H9 (cell line): ENCODE data around the gene ITPR3. TPM values are rescaled to one million over a fixed set of nuclear protein-coding genes. Genes with fewer than 3 reads are reported as not detected.

Experiments
- DNase-seq: peaks from one replicate; pipeline ENCODE4 v3.0.0-alpha.2; 2017
- H2AFZ ChIP-seq: one replicate; pipeline ENCODE4 v1.6.1; 2013; ENCODE audit warnings: mild to moderate bottlenecking, low read length, control low read depth, moderate library complexity
- H2AK5ac ChIP-seq: 2 replicates; pipeline ENCODE4 v1.6.1; 2013; ENCODE audit warnings: low read length, control low read depth, mixed read lengths; ENCODE audit not compliant: insufficient read length
- H2BK120ac ChIP-seq: one replicate; pipeline ENCODE4 v1.6.1; 2013; ENCODE audit warnings: low read depth, mild to moderate bottlenecking, low read length, control low read depth, inconsistent platforms; ENCODE audit not compliant: poor library complexity, severe bottlenecking
- H2BK12ac ChIP-seq: 2 replicates; pipeline ENCODE4 v1.6.1; 2013; ENCODE audit warnings: low read length, control low read depth, mixed read lengths, low read depth; ENCODE audit not compliant: insufficient read length
- H2BK15ac ChIP-seq: 2 replicates; pipeline ENCODE4 v1.6.1; 2013; ENCODE audit warnings: low read depth, low read length, control low read depth
- H2BK20ac ChIP-seq: one replicate; pipeline ENCODE4 v1.6.1; 2013; ENCODE audit warnings: low read depth, mild to moderate bottlenecking, low read length, control low read depth, inconsistent platforms; ENCODE audit not compliant: poor library complexity, severe bottlenecking
- H2BK5ac ChIP-seq: 2 replicates; pipeline ENCODE4 v1.6.1; 2013; ENCODE audit warnings: low read length, control low read depth, mixed read lengths; ENCODE audit not compliant: insufficient read length
- H3K14ac ChIP-seq: 2 replicates; pipeline ENCODE4 v1.6.1; 2013; ENCODE audit warnings: low read length, control low read depth; ENCODE audit not compliant: insufficient read depth
- H3K18ac ChIP-seq: 2 replicates; pipeline ENCODE4 v1.6.1; 2013; ENCODE audit warnings: low read depth, mild to moderate bottlenecking, mixed read lengths, low read length, control low read depth; ENCODE audit not compliant: insufficient read length
- H3K23ac ChIP-seq: 2 replicates; pipeline ENCODE4 v1.6.1; 2013; ENCODE audit warnings: low read length, control low read depth, mixed read lengths, low read depth; ENCODE audit not compliant: insufficient read length
- H3K23me2 ChIP-seq: 2 replicates; pipeline ENCODE4 v1.6.1; 2013; ENCODE audit warnings: low read depth, mild to moderate bottlenecking, mixed read lengths, low read length, control low read depth; ENCODE audit not compliant: insufficient read length, poor library complexity, severe bottlenecking
- H3K27ac ChIP-seq: 2 replicates; pipeline ENCODE4 v1.5.1; 2013; ENCODE audit warnings: low read length, control low read depth, mixed read lengths, low read depth; ENCODE audit not compliant: insufficient read length
- H3K27me3 ChIP-seq: 2 replicates; pipeline ENCODE4 v1.6.1; 2013; ENCODE audit warnings: low read length, control low read depth, inconsistent platforms; ENCODE audit not compliant: insufficient read depth
- H3K4ac ChIP-seq: 2 replicates; pipeline ENCODE4 v1.6.1; 2013; ENCODE audit warnings: low read depth, mild to moderate bottlenecking, control low read depth, inconsistent platforms, low read length, moderate library complexity
- H3K4me1 ChIP-seq: 2 replicates; pipeline ENCODE4 v1.6.1; 2013; ENCODE audit warnings: low read length, control low read depth, inconsistent platforms; ENCODE audit not compliant: insufficient read depth
- H3K4me2 ChIP-seq: 2 replicates; pipeline ENCODE4 v1.6.1; 2013; ENCODE audit warnings: low read length, control low read depth, mixed read lengths; ENCODE audit not compliant: insufficient read length, insufficient read depth
- H3K56ac ChIP-seq: 2 replicates; pipeline ENCODE4 v1.6.1; 2013; ENCODE audit warnings: low read depth, mild to moderate bottlenecking, mixed read lengths, low read length, control low read depth; ENCODE audit not compliant: insufficient read length
- H3K79me1 ChIP-seq: 2 replicates; pipeline ENCODE4 v1.6.1; 2013; ENCODE audit warnings: low read depth, mild to moderate bottlenecking, moderate library complexity, low read length, control low read depth, inconsistent platforms; ENCODE audit not compliant: insufficient read depth, poor library complexity, severe bottlenecking
- H3K79me2 ChIP-seq: 2 replicates; pipeline ENCODE4 v1.6.1; 2013; ENCODE audit warnings: low read length, control low read depth, inconsistent platforms; ENCODE audit not compliant: insufficient read depth
- H3K9ac ChIP-seq: 2 replicates; pipeline ENCODE4 v1.6.1; 2013; ENCODE audit warnings: low read length, control low read depth, mixed read lengths; ENCODE audit not compliant: insufficient read length; ENCODE audit errors: extremely low read depth
- H3K9me3 ChIP-seq: one replicate; pipeline ENCODE4 v1.6.1; 2013; ENCODE audit warnings: low read depth, low read length, inconsistent platforms; ENCODE audit not compliant: control insufficient read depth
- H3T11ph ChIP-seq: one replicate; pipeline ENCODE4 v1.6.1; 2013; ENCODE audit warnings: mild to moderate bottlenecking, low read length, control low read depth, inconsistent platforms
- H4K20me1 ChIP-seq: one replicate; pipeline ENCODE4 v1.6.1; 2013; ENCODE audit not compliant: control insufficient read depth, insufficient read length, insufficient read depth
- H4K5ac ChIP-seq: 2 replicates; pipeline ENCODE4 v1.6.1; 2013; ENCODE audit warnings: low read depth, mild to moderate bottlenecking, mixed read lengths, low read length, control low read depth; ENCODE audit not compliant: insufficient read length
- H4K8ac ChIP-seq: replicated peaks from 2 replicates; pipeline ENCODE4 v1.6.1; 2013; ENCODE audit warnings: low read length, control low read depth, mixed read lengths, low read depth; ENCODE audit not compliant: insufficient read length
- H4K91ac ChIP-seq: 2 replicates; pipeline ENCODE4 v1.6.1; 2013; ENCODE audit warnings: low read depth, mild to moderate bottlenecking, moderate library complexity, mixed read lengths, low read length, control low read depth; ENCODE audit not compliant: insufficient read length
- H3K27ac Mint-ChIP-seq, 3 experiments: 2 replicates in 2 of 3; 3 replicates in 1 of 3; pipeline ENCODE4 v1.8.0; 2020 to 2021; ENCODE audit warnings: mixed read lengths in 3 of 3, mild to moderate bottlenecking in 1 of 3, moderate library complexity in 1 of 3
- H3K27me3 Mint-ChIP-seq: 2 replicates; pipeline ENCODE4 v1.8.0; 2021; ENCODE audit warnings: low read depth, mild to moderate bottlenecking, moderate library complexity, mixed read lengths
- H3K36me3 Mint-ChIP-seq, 3 experiments: 2 replicates in 2 of 3; 3 replicates in 1 of 3; pipeline ENCODE4 v1.8.0; 2020 to 2021; ENCODE audit warnings: low read depth in 3 of 3, mixed read lengths in 3 of 3; ENCODE audit not compliant: insufficient read depth in 1 of 3
- H3K4me1 Mint-ChIP-seq, 2 experiments: 2 replicates each; pipeline ENCODE4 v1.8.0; 2020; ENCODE audit warnings: mixed read lengths in 2 of 2
- H3K4me3 Mint-ChIP-seq, 2 experiments: 2 replicates in 1 of 2; 3 replicates in 1 of 2; pipeline ENCODE4 v1.8.0; 2020 to 2021; ENCODE audit warnings: mild to moderate bottlenecking in 2 of 2, mixed read lengths in 2 of 2, moderate library complexity in 1 of 2
- H3K9me3 Mint-ChIP-seq, 2 experiments: 2 replicates in 1 of 2; 3 replicates in 1 of 2; pipeline ENCODE4 v1.8.0; 2020; ENCODE audit warnings: mild to moderate bottlenecking in 2 of 2, mixed read lengths in 2 of 2, moderate library complexity in 1 of 2
- WGBS: extraction: QIAGEN DNeasy Blood & Tissue Kit; methylation state at CpG from one replicate; pipeline ENCODE4 v1.1.7; 2013; ENCODE audit warnings: missing lambda C conversion rate, low lambda C conversion rate, mixed read lengths; ENCODE audit not compliant: insufficient read length; ENCODE audit errors: extremely low coverage; 5-methylcytosine and 5-hydroxymethylcytosine counted together
- total RNA-seq: library from RNA; stranded (reverse); gene quantifications from 2 replicates; pipeline ENCODE4 v1.2.1, GENCODE V29; 2021
- TF ChIP-seq, protein P1 (sequence below): fragments of 200-600 bp; sonication (generic); conservative IDR thresholded peaks from 3 replicates; pipeline ENCODE4 v1.8.0; 2021; ENCODE audit warnings: antibody characterized with exemption, mild to moderate bottlenecking

The ITPR3 gene
- total RNA-seq, 1 experiment from 2014 or later: 40.3 TPM

DNA sequence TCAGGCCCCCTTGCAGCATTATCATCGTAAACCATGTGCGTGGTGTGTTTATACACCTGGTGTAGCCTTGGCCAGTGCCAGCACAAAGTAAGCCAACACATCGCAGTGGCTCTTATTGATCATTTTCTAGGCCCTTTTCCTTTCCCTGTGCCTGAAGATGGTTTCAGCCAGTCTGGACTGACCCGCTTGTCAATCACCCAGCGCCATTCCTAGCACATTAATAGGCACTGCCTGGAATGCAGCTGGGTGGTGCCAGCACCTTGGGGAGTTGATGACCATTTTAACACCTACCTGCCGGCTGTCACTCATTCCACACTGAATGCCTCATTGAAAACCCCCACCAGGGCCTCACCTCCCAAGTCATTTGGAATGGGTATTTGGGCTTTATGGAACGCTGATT is 95.3 kb downstream of the ITPR3 start:
- Histone ChIP-seq H2BK15ac (no peak overlapping the region), H3K23ac (no peak overlapping the region), H3K9ac (no peak overlapping the region), H4K8ac (no peak overlapping the region), H3K18ac (no peak overlapping the region), H4K91ac (no peak overlapping the region), H3K23me2 (no peaks in the 10 kb centered on the region), H3K4ac (no peak overlapping the region), H2BK12ac (no peak overlapping the region), H3K79me2 (no peaks in the 10 kb centered on the region), H3T11ph (no peak overlapping the region), H3K27ac (no peak overlapping the region), H3K4me2 (no peak overlapping the region), H3K14ac (no peak overlapping the region; the same call in 1 of the 2 replicates), H4K20me1 (no peaks in the 10 kb centered on the region), H2AK5ac (no peak overlapping the region), H3K9me3 (no peaks in the 10 kb centered on the region), H4K5ac (no peak overlapping the region), H3K4me1 (peaks cover 4% of the 10 kb centered on the region; the same call in 1 of the 2 replicates), H2BK5ac (no peak overlapping the region), H3K27me3 (no peaks in the 10 kb centered on the region), H2BK120ac (no peak overlapping the region), H3K79me1 (no peaks in the 10 kb centered on the region), H2AFZ (no peak overlapping the region), H3K56ac (no peak overlapping the region), H2BK20ac (no peak overlapping the region)
- Mint-ChIP-seq H3K4me1 (peaks cover 12 to 17% of the 10 kb centered on the region in 2 experiments), H3K27ac (no peak overlapping the region), H3K4me3 (no peak overlapping the region), H3K36me3 (no peaks in the 10 kb centered on the region), H3K9me3 (no peaks in the 10 kb centered on the region), H3K27me3 (peaks cover 7% of the 10 kb centered on the region)
- TF ChIP-seq, protein P1, sequence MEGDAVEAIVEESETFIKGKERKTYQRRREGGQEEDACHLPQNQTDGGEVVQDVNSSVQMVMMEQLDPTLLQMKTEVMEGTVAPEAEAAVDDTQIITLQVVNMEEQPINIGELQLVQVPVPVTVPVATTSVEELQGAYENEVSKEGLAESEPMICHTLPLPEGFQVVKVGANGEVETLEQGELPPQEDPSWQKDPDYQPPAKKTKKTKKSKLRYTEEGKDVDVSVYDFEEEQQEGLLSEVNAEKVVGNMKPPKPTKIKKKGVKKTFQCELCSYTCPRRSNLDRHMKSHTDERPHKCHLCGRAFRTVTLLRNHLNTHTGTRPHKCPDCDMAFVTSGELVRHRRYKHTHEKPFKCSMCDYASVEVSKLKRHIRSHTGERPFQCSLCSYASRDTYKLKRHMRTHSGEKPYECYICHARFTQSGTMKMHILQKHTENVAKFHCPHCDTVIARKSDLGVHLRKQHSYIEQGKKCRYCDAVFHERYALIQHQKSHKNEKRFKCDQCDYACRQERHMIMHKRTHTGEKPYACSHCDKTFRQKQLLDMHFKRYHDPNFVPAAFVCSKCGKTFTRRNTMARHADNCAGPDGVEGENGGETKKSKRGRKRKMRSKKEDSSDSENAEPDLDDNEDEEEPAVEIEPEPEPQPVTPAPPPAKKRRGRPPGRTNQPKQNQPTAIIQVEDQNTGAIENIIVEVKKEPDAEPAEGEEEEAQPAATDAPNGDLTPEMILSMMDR: no peak
- no CpG with 5 or more reads among the region's 7 CpGs for WGBS
- DNase-seq: no peak
